Stimulated activated effector memory CD8-positive, alpha-beta T cell treated with anti-CD3 and anti-CD28 coated beads, Interleukin-12 subunit alpha, Interleukin-12 subunit beta, amount 100 ng/mL, for 72 hours (primary cell): ENCODE data around the gene PKN2.
"Not testable (repeated sequence)": the region's sequence is repeated elsewhere in the genome, so short reads cannot be mapped to it uniquely, and the experiment has no call there.

ENCODE experiments used
- ATAC-seq: fragments of 150-1000 bp; cut with Tn5 transposase; 2 replicates; pipeline ENCODE4 v1.10.0; 2021
- DNase-seq, 2 donors: peaks; one replicate each; pipeline ENCODE4 v3.0.0; 2021 to 2022; ENCODE audit warnings: low spot score in 2 of 2
- H3K27ac Mint-ChIP-seq: one replicate; pipeline ENCODE4 v1.8.0; 2022; ENCODE audit warnings: mild to moderate bottlenecking, mixed read lengths
- H3K36me3 Mint-ChIP-seq: one replicate; pipeline ENCODE4 v1.8.0; 2022; ENCODE audit warnings: mild to moderate bottlenecking, mixed read lengths
- H3K4me1 Mint-ChIP-seq: one replicate; pipeline ENCODE4 v1.8.0; 2022; ENCODE audit warnings: mixed read lengths
- H3K4me3 Mint-ChIP-seq: one replicate; pipeline ENCODE4 v1.8.0; 2022; ENCODE audit warnings: mild to moderate bottlenecking, mixed read lengths
- H3K9me3 Mint-ChIP-seq: one replicate; pipeline ENCODE4 v1.8.0; 2022; ENCODE audit warnings: mixed read lengths

The PKN2 gene

DNA sequence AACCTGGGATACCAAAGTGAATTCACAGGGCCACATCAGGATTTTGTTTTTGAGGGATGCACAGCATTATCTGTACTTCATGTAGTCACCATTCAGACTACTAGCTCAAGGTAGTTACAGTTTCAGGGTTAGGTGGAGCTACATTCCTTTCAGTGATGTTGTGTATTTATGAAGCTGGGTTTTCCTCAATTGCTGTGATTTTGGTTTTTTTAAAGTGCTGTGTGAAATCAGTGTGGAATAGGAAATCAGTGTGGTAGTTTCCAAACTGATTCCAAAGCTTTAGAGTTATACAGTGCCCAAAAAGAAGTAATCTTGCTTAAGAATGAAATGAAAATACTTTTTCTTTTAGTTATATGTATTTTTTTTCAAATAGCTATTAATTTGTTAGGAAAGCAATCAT lies 95.8 kb downstream of the PKN2 start:
- Mint-ChIP-seq H3K9me3 (no peaks in the 10 kb centered on the region), H3K27ac (no peak overlapping the region), H3K4me3 (no peak overlapping the region), H3K4me1 (no peaks in the 10 kb centered on the region), H3K36me3 (peaks cover 50% of the 10 kb centered on the region)
- ATAC-seq (no peak), DNase-seq (no peak)

DNA sequence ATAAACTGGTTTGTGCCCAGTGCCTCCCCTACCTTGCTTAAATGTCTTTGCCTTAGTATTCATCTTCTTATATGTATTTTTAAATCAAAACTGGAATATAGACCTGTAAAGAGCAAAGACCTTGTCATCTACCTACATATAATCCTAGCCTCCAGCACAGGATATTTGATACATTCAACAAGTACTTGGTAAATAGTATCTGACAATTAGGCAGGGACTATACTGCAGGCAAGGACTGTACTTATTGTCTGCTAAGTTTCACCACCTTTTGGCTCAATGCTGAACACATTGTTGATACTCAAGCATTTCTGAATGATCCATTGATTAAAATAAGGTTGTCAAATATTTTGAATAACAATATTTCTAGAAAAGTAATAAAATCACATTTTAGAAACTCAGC lies 96.4 kb downstream of the PKN2 start:
- ATAC-seq, result no peak
- Mint-ChIP-seq H3K36me3 (peaks cover 56% of the 10 kb centered on the region), H3K9me3 (no peaks in the 10 kb centered on the region), H3K27ac (no peak overlapping the region), H3K4me3 (no peak overlapping the region), H3K4me1 (no peaks in the 10 kb centered on the region)
- no peak for DNase-seq

DNA sequence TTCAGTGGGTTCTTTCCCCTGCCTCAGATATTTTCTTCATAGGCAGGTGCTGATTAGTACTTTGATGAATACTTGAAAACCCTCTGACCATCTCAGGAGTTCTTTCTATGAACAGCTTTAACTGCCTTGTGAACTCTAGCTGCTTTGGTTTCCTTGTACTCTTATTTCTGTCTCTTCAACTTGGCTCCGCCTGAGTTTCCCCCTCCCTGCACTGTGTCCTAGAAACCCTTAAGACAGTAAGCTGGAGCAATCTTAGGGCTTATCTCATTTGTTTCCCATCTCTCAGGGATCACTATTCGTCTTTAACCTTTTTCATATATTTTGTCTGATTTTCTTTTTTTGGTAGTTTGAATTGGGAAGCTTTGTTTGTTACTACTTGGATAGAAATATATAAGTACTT lies 99.1 kb downstream of the PKN2 start:
- DNase-seq (no peak), ATAC-seq (no peak)
- H3K4me1 Mint-ChIP-seq, result no peaks in the 10 kb centered on the region
- no peaks in the 10 kb centered on the region for H3K9me3 Mint-ChIP-seq
- H3K4me3 Mint-ChIP-seq, result no peak overlapping the region
- H3K27ac Mint-ChIP-seq, result no peak overlapping the region
- H3K36me3 Mint-ChIP-seq, result peaks cover 55% of the 10 kb centered on the region

DNA sequence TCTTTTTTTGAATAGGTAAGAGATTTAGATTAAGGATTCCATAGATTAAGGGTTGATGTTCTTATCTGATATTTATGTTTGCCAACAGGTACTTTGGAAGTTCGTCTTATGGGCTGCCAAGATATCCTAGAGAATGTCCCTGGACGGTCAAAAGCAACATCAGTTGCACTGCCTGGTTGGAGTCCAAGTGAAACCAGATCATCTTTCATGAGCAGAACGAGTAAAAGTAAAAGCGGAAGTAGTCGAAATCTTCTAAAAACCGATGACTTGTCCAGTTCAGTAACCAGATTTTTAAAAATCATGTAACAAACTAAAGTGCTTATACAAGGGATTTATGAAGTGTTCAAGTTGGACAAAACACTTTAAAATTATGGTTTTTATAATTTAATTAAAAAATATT lies 100.5 kb downstream of the PKN2 start:
- Mint-ChIP-seq H3K4me3 (no peak overlapping the region), H3K27ac (no peak overlapping the region)

DNA sequence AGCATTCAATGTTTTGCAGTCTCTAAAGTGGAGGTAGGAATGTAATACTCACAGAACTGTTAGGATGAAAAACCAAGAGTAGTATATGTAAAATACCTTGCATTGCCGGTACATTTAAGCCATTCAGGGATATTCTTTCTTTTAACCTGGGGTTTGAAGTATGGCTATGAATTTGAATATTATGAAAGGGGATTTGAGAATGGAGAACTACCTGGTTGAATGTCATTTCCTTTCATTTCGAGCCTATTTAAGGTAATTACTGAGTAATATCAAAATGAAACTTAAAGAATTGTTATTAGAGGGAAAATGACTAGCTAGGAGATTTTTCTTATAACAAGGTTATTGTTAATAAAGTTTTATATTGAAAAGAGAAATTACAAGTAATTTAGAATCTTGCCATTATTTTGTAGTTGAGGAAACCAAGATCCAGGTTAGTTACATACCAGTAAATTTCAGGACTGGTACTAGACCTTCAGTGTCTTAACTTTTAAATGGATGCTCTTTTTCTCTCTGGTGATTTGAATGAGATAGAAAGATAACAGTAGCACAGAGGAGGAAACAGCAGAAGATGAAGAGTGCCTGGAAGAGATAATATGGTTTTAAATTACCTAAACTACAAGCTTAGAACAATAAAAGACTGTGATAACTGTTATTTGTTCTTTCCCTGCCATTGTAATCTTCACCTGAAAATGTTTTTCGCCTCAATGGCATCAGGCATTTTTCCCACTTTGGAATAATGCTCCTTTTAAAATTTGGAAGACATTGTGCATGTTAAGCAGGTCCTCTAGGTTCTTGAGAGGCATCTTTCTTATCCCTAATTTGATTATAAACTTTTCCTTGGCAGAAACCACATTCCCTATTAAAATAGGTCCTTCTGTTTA lies 103.2 kb downstream of the PKN2 start:
- Mint-ChIP-seq H3K9me3 (no peaks in the 10 kb centered on the region), H3K4me3 (no peak overlapping the region), H3K36me3 (peaks cover 76% of the 10 kb centered on the region), H3K4me1 (no peaks in the 10 kb centered on the region), H3K27ac (no peak overlapping the region)
- no peak for ATAC-seq
- DNase-seq, result no peak

More for the DNA sequence above, 100.5 kb downstream of the PKN2 start:
- no peaks in the 10 kb centered on the region for H3K4me1 Mint-ChIP-seq
- peaks cover 54% of the 10 kb centered on the region for H3K36me3 Mint-ChIP-seq
- DNase-seq, result no peak
- no peak for ATAC-seq
- no peaks in the 10 kb centered on the region for H3K9me3 Mint-ChIP-seq

DNA sequence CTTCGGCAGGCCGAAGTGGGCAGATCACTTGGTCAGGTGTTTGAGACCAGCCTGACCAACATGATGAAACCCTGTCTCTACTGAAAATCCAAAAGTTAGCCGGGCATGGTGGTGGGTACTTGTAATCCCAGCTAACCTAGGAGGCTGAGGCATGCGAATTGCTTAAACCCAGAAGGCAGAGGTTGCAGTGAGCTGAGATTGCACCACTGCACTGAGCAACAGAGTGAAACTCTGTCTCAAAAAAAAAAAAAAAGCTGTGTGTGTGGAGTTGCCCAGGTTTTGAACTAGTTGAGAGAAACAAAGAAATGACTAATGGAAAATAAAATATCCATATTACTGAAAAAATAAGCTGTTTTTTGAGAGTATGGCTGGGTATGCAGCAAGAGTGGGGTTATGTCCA lies 107.1 kb downstream of the PKN2 start:
- DNase-seq, result no peak
- peak overlapping the region; percentile 29 for H3K27ac Mint-ChIP-seq
- H3K4me1 Mint-ChIP-seq, result no peaks in the 10 kb centered on the region
- peaks cover 57% of the 10 kb centered on the region for H3K36me3 Mint-ChIP-seq
- no peaks in the 10 kb centered on the region for H3K9me3 Mint-ChIP-seq
- peak; percentile 47 for ATAC-seq
- no peak overlapping the region for H3K4me3 Mint-ChIP-seq

DNA sequence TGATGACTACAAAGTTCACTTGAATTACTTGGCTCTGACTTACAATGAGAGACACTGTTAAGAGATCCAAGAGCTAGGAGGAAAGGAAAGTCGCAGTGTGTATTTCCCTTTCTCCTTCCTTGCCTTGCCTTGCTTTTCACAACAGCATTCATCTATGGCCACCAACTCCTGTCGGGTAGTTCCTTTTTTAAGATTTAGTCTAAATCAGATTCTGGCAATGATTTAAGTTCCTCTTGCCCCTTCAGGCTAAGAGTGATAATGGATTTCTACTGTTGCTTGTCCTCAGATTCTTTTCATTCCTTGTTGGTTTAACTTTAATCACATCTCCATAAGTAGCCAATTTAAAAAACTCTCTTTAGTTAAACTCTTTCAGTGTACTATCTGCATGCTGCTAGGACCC lies 115.4 kb downstream of the PKN2 start:
- Mint-ChIP-seq H3K4me3 (no peak overlapping the region), H3K4me1 (no peaks in the 10 kb centered on the region), H3K27ac (peak overlapping the region; percentile 18), H3K9me3 (no peaks in the 10 kb centered on the region), H3K36me3 (peaks cover 16% of the 10 kb centered on the region)
- no peak for DNase-seq
- ATAC-seq, result no peak

DNA sequence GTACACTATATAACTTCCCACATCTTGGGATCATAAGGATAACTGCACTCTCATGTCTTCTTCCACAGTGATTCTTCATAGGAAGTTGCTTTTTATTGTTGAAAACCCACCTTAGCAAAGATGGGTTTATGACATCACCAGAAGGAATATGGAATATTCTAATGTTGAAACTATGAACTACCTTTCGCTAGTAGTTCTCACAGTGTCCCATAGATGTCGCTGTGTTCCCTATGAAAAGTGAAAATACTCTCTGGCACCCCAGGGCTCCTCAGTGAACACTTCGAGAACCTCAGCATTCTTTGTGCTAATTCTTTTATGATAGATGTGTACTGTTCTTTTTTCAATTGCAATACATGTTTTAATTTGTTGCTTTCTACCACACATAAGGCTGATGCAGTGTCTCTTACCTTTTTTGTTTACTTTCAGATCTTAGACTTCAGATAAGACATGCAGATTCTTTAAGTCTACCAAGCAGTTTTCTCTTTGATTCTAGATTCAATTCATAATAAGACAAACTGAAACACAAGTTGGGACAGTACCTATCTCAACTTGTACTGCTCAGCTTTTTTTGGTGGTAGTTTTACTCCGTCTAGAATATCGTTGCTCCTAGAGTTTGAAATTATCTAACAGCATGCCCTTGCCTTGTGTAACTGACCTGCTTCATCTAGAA lies 116.4 kb downstream of the PKN2 start:
- Mint-ChIP-seq H3K4me3 (no peak overlapping the region), H3K27ac (peak overlapping the region; percentile 18), H3K4me1 (no peaks in the 10 kb centered on the region), H3K36me3 (peaks cover 25% of the 10 kb centered on the region), H3K9me3 (no peaks in the 10 kb centered on the region)
- DNase-seq, result peak; percentile 44 to 74
- peak; percentile 67 for ATAC-seq

DNA sequence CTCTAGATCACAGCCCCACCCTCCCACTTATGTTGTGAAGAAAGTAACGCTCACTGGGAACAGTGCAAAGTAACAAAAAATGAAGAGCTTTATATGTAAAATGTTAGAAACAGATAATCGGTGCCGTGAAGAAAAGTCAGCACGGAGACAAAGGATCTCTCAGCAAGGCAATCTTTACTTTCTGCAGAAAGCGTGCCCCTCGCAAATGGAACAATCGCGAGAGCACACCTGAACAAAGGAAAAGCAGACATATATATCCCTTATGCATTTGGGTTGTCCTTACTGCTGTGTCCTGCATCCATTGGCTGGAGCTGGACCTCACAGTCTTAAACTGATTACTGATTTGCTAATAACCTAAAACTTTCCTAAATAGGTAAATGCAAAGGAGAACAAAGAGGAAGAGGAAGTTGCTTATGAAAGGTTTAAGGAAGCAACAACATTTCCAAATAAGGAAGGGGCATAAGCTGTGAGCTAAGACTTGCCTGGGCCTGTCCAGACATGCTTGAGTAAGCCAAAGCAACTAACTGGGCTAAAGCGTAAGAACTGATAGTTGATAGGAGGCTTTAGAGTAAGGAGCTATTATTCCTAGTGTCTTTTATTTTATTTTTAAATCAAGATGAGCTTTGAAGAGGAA lies 117.6 kb downstream of the PKN2 start:
- Mint-ChIP-seq H3K4me3 (no peak overlapping the region), H3K9me3 (no peaks in the 10 kb centered on the region), H3K4me1 (no peaks in the 10 kb centered on the region), H3K27ac (peak overlapping the region; percentile 78), H3K36me3 (peaks cover 37% of the 10 kb centered on the region)
- no peak for DNase-seq
- ATAC-seq, result no peak

DNA sequence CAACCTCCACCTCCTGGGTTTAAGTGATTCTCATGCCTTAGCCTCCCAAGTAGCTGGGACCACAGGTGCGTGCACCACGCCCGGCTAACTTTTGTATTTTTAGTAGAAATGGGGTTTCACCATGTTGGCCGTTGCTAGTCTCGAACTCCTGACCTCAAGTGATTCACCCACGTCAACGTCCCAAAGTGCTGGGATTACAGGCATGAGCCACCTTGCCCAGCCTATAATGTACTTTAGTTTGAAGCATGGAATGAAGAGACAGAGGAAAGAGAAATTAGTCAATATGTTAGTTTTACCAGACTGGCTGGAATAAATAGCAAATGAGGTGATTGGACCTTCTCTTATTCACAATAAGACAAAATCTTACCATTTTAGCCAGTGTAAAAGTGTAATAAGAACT lies 118.3 kb downstream of the PKN2 start:
- DNase-seq (no peak), ATAC-seq (no peak)
- Mint-ChIP-seq H3K9me3 (no peaks in the 10 kb centered on the region), H3K4me3 (no peak overlapping the region), H3K27ac (no peak overlapping the region), H3K36me3 (peaks cover 44% of the 10 kb centered on the region), H3K4me1 (no peaks in the 10 kb centered on the region)

DNA sequence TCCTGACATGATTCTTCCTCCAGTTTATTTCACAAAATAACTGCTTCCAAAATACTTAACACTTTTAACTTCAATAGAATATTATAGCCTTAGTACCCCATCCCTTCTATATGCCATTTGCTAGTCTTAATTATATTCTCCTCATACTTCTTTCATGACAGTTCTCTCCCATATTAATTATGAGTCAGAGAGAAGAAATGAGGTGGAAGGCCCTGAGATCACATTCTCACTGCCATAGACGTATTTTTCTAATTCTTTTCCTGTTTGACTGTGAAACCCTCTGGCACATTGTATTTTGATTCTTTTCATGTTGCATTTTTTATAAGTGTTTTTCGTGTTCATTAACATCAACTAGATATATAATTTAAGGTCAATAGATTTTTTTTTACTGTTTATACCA lies 118.9 kb downstream of the PKN2 start:
- Mint-ChIP-seq H3K27ac (no peak overlapping the region), H3K4me3 (no peak overlapping the region), H3K4me1 (no peaks in the 10 kb centered on the region), H3K36me3 (peaks cover 49% of the 10 kb centered on the region), H3K9me3 (no peaks in the 10 kb centered on the region)
- ATAC-seq (no peak), DNase-seq (no peak)

DNA sequence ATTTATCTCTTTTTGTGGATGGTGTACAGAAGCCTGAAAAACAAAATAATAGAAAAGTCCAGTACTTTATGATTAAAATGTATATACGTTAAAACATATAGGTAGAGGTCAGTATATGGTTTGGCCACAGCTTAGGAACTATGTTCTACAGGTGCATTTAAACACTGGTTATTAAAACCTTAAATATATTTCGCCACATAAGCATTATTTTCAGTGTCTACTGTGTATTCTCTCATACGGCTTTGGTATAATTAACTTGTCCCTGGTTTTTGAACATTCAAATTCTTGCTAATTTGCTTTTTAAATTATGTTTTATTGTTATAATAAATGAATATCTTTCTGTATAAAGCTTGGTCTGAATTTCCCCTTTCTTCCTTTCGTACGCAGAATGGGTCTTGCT lies 119.4 kb downstream of the PKN2 start:
- Mint-ChIP-seq H3K27ac (no peak overlapping the region), H3K36me3 (peaks cover 54% of the 10 kb centered on the region), H3K4me1 (no peaks in the 10 kb centered on the region), H3K9me3 (no peaks in the 10 kb centered on the region), H3K4me3 (no peak overlapping the region)
- ATAC-seq, result no peak
- DNase-seq, result no peak

DNA sequence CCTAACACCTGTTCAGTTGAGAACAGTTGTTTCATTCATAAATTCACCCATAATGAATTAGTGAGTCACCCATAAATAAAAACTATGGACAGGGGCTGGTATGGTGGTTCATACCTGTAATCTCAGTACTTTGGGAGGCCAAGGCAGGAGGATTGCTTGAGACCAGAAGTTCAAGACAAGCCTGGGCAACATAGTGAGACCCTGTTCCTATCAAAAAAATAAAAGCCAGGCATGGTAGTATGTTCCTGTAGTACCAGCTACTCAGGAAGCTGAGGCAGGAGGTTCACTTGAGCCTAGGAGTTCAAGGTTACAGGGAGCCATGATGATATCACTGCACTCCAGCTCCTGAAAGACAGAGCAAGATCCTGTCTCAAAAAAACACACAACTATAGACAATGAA lies 128.3 kb downstream of the PKN2 start:
- no peaks in the 10 kb centered on the region for H3K4me1 Mint-ChIP-seq
- H3K4me3 Mint-ChIP-seq, result no peak overlapping the region
- no peak for DNase-seq
- H3K9me3 Mint-ChIP-seq, result no peaks in the 10 kb centered on the region
- H3K36me3 Mint-ChIP-seq, result peaks cover 61% of the 10 kb centered on the region
- H3K27ac Mint-ChIP-seq, result no peak overlapping the region
- no peak for ATAC-seq

DNA sequence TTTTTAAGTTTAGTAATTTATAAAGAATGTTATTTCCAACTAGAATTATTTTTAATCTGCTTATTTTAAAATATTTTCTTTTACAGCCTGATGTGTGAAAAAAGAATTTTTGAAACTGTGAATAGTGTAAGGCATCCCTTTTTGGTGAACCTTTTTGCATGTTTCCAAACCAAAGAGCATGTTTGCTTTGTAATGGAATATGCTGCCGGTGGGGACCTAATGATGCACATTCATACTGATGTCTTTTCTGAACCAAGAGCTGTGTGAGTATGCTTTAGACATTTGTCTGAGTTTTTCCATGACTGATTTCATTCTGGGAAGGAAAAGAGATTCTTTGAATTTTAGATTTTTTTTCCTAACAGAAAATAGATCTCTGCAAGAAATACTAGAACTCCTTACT lies 129.4 kb downstream of the PKN2 start:
- H3K27ac Mint-ChIP-seq, result no peak overlapping the region
- DNase-seq (no peak), ATAC-seq (no peak)
- H3K36me3 Mint-ChIP-seq, result peaks cover 62% of the 10 kb centered on the region
- no peaks in the 10 kb centered on the region for H3K9me3 Mint-ChIP-seq
- H3K4me1 Mint-ChIP-seq, result no peaks in the 10 kb centered on the region
- H3K4me3 Mint-ChIP-seq, result no peak overlapping the region

DNA sequence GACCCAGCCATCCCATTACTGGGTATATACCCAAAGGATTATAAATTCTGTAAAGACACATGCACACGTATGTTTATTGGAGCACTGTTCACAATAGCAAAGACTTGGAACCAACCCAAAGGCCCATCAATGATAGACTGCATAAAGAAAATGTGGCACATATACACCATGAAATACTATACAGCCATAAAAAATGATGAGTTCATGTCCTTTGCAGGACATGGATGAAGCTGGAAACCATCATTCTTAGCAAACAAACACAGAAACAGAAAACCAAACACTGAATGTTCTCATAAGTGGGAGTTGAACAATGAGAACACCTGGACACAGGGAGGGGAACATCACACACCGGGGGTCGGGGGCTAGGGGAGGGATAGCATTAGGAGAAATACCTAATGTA lies 135.6 kb downstream of the PKN2 start:
- H3K36me3 Mint-ChIP-seq, result peaks cover 36% of the 10 kb centered on the region
- DNase-seq, H3K9me3 Mint-ChIP-seq, H3K27ac Mint-ChIP-seq, H3K4me1 Mint-ChIP-seq, ATAC-seq, H3K4me3 Mint-ChIP-seq: not testable (repeated sequence)

DNA sequence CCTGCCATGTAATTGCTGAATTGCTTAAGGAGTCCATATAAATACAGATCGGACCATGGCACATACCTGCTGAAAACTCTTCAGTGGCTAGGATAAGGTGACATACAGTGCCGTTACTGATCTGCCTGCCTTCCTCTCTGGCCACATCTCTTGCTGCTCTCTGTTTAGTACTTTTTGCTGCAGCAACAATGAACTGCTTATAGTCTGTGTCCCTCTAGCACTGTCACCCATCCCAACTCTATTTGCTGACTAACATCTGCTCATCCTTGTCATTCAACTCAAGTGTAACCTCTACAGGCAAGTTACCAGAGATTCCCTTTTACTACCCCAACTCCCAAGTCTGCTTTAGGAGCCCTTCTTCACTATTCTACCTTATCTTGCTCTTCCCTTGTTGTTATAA lies 141.6 kb downstream of the PKN2 start:
- Mint-ChIP-seq H3K27ac (no peak overlapping the region), H3K9me3 (no peaks in the 10 kb centered on the region), H3K4me1 (no peaks in the 10 kb centered on the region), H3K36me3 (peaks cover 34% of the 10 kb centered on the region), H3K4me3 (no peak overlapping the region)
- no peak for DNase-seq
- no peak for ATAC-seq
